ENCODE measurements around the gene AKIP1. TPM values are rescaled to one million over a fixed set of nuclear protein-coding genes. Genes with fewer than 3 reads are reported as not detected.

Gene AKIP1
- total RNA-seq, 2 experiments from 2014 or later = 25.2 to 28.2 TPM

- Histone ChIP-seq H3K4me3 (ENCODE audit: low read depth, low read length, poor library complexity, severe bottlenecking) (peak overlapping the region; percentile 57), H3K4me2 (ENCODE audit: low read length) (peak overlapping the region; percentile 76), H3K36me3 (ENCODE audit: insufficient read depth, low read length) (peaks cover 40% of the 10 kb centered on the region), H3K9me2 (ENCODE audit: insufficient read depth, low read length) (no peaks in the 10 kb centered on the region), H3K4me1 (ENCODE audit: insufficient read depth, low read length, poor library complexity, severe bottlenecking) (peaks cover 23% of the 10 kb centered on the region), H3K79me2 (ENCODE audit: insufficient read depth, low read depth, low read length) (peaks cover 5% of the 10 kb centered on the region; the same call in 1 of the 2 replicates), H3K9me3 (ENCODE audit: low read length) (no peaks in the 10 kb centered on the region), H4K20me1 (ENCODE audit: insufficient read depth, low read length) (no peaks in the 10 kb centered on the region), H2AFZ (ENCODE audit: low read length) (peak overlapping the region; percentile 90; the same call in 1 of the 2 replicates), H3K27ac (ENCODE audit: low read depth, low read length, poor library complexity, severe bottlenecking) (no peak overlapping the region)
- no TSS peak for BruUV-seq (replicated peaks)
- CTCF ChIA-PET (ENCODE audit: unreplicated experiment) = interaction anchor here (2.1 kb wide), 1 partner anchor 45 kb away, joined by 8 read pairs; no protein-coding TSS in a partner anchor
- POLR2A ChIA-PET = interaction anchor here (0.6 to 1.0 kb wide), 3 partner anchors 45 to 310 kb away, joined by 3 to 4 read pairs (median 4); no protein-coding TSS in a partner anchor
- no peak for DNase-seq (ENCODE audit: low spot score)
- TF ChIP-seq, protein P1, sequence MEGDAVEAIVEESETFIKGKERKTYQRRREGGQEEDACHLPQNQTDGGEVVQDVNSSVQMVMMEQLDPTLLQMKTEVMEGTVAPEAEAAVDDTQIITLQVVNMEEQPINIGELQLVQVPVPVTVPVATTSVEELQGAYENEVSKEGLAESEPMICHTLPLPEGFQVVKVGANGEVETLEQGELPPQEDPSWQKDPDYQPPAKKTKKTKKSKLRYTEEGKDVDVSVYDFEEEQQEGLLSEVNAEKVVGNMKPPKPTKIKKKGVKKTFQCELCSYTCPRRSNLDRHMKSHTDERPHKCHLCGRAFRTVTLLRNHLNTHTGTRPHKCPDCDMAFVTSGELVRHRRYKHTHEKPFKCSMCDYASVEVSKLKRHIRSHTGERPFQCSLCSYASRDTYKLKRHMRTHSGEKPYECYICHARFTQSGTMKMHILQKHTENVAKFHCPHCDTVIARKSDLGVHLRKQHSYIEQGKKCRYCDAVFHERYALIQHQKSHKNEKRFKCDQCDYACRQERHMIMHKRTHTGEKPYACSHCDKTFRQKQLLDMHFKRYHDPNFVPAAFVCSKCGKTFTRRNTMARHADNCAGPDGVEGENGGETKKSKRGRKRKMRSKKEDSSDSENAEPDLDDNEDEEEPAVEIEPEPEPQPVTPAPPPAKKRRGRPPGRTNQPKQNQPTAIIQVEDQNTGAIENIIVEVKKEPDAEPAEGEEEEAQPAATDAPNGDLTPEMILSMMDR (conservative IDR thresholded peaks at IDR 0.05; ENCODE audit: low read length) = peak; percentile 63; the same call in 1 of the 2 replicates
- no peak for TF ChIP-seq EZH2phosphoT487 (IDR thresholded peaks at IDR 0.05; ENCODE audit: borderline replicate concordance, low read depth, low read length)
- intact Hi-C loops (cut with micrococcal nuclease; ENCODE audit: unreplicated experiment) = loop anchor here (1.0 to 10.0 kb wide), 6 partner anchors 45 to 840 kb away; partner anchors contain the start of gene ZNF143
These were observed 3.7 kb downstream of the AKIP1 start for GRCh38 chr11:8914661-8915018.

DNA sequence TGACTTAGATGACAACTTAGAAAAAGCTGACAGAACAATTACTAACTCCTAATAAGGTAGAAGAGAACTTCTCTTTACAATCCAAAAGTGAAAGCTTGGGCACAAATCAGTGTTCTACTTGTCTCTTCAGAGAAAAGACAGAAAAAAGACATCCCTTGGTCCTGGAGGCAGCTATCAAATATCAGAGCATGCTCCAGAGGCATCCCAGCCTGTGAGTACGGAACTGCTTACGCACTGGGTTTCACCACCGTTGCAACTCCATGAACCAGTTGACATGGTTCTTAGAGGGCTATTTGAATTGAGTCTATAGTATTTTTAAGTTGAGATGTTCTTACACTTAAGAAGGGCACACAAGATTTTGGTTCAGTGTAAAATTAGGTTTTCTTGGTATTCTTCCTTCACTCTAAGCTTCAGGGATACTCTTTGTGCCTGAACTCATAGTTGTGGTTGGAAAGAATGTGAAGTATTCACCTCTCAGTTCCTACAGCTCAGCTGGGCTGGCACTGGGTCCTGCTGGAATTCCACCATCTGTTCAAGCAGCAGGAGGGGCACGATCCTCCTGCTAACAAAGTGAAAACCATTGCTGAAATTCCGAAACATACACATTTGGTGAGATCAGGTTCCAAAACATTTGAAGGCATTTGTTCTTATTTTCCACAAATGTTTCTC lies 6.3 kb downstream of the AKIP1 start:
- Histone ChIP-seq H3K4me3 (ENCODE audit: low read depth, low read length, poor library complexity, severe bottlenecking) (no peak overlapping the region), H3K27ac (ENCODE audit: low read depth, low read length, poor library complexity, severe bottlenecking) (no peak overlapping the region), H3K79me2 (ENCODE audit: insufficient read depth, low read depth, low read length) (peaks cover 2% of the 10 kb centered on the region; the same call in 1 of the 2 replicates), H3K4me1 (ENCODE audit: insufficient read depth, low read length, poor library complexity, severe bottlenecking) (peaks cover 21% of the 10 kb centered on the region), H3K36me3 (ENCODE audit: insufficient read depth, low read length) (peaks cover 61% of the 10 kb centered on the region), H3K9me2 (ENCODE audit: insufficient read depth, low read length) (no peaks in the 10 kb centered on the region), H3K4me2 (ENCODE audit: low read length) (no peak overlapping the region), H3K9me3 (ENCODE audit: low read length) (no peaks in the 10 kb centered on the region), H4K20me1 (ENCODE audit: insufficient read depth, low read length) (no peaks in the 10 kb centered on the region), H2AFZ (ENCODE audit: low read length) (no peak overlapping the region)
- no TSS peak for BruUV-seq (replicated peaks)
- TF ChIP-seq, protein P1 (conservative IDR thresholded peaks at IDR 0.05; ENCODE audit: low read length) = no peak
- TF ChIP-seq EZH2phosphoT487 (IDR thresholded peaks at IDR 0.05; ENCODE audit: borderline replicate concordance, low read depth, low read length) = no peak
- CTCF ChIA-PET (ENCODE audit: unreplicated experiment) = no interaction called here
- POLR2A ChIA-PET = no interaction called here
- DNase-seq (ENCODE audit: low spot score) = no peak
- intact Hi-C loops (cut with micrococcal nuclease; ENCODE audit: unreplicated experiment) = loop anchor here (10.0 kb wide), 1 partner anchor 838 kb away; no protein-coding TSS in a partner anchor

GRCh38 chr11:8922691-8923090 lies 11.7 kb downstream of the AKIP1 start:
- POLR2A ChIA-PET = interaction anchor here (0.6 kb wide), 1 partner anchor 10 kb away, joined by 3 read pairs; no protein-coding TSS in a partner anchor
- no peak for DNase-seq (ENCODE audit: low spot score)

More at GRCh38 chr11:8922691-8923090, 11.7 kb downstream of the AKIP1 start:
- no peaks in the 10 kb centered on the region for H3K9me2 ChIP-seq (ENCODE audit: insufficient read depth, low read length)
- TSS peak; percentile 37 for BruUV-seq (replicated peaks)
- no peak overlapping the region for H3K27ac ChIP-seq (ENCODE audit: low read depth, low read length, poor library complexity, severe bottlenecking)
- no peaks in the 10 kb centered on the region for H3K9me3 ChIP-seq (ENCODE audit: low read length)
- intact Hi-C loops (cut with micrococcal nuclease; ENCODE audit: unreplicated experiment) = no loop called here
- H3K4me3 ChIP-seq (ENCODE audit: low read depth, low read length, poor library complexity, severe bottlenecking) = no peak overlapping the region
- CTCF ChIA-PET (ENCODE audit: unreplicated experiment) = no interaction called here
- no peaks in the 10 kb centered on the region for H3K4me1 ChIP-seq (ENCODE audit: insufficient read depth, low read length, poor library complexity, severe bottlenecking)
- H3K4me2 ChIP-seq (ENCODE audit: low read length) = no peak overlapping the region
- no peaks in the 10 kb centered on the region for H3K79me2 ChIP-seq (ENCODE audit: insufficient read depth, low read depth, low read length)
- no peak overlapping the region for H2AFZ ChIP-seq (ENCODE audit: low read length)
- H4K20me1 ChIP-seq (ENCODE audit: insufficient read depth, low read length) = no peaks in the 10 kb centered on the region
- TF ChIP-seq, protein P1 (conservative IDR thresholded peaks at IDR 0.05; ENCODE audit: low read length) = no peak
- TF ChIP-seq EZH2phosphoT487 (IDR thresholded peaks at IDR 0.05; ENCODE audit: borderline replicate concordance, low read depth, low read length) = no peak
- H3K36me3 ChIP-seq (ENCODE audit: insufficient read depth, low read length) = peaks cover 48% of the 10 kb centered on the region; the same call in 1 of the 2 replicates

All from OCI-LY7 (cell line).